ENCODE measurements around the gene MLKL.

Gene MLKL

GRCh38 chr16:74635303-74635702 lies 65.4 kb downstream of the MLKL start:
- no peaks in the 10 kb centered on the region for H4K20me1 ChIP-seq (ENCODE audit: insufficient read depth, low read length)
- H3K9me3 ChIP-seq (ENCODE audit: low read length), result no peaks in the 10 kb centered on the region
- no peaks in the 10 kb centered on the region for H3K79me2 ChIP-seq (ENCODE audit: insufficient read depth, low read length)
- H3F3A ChIP-seq (ENCODE audit: insufficient read depth, low read length), result no peaks in the 10 kb centered on the region
- H3K4me2 ChIP-seq (ENCODE audit: low read length), result no peak overlapping the region
- no peak overlapping the region for H3K27ac ChIP-seq (ENCODE audit: low read depth, low read length, poor library complexity, severe bottlenecking)
- H3K4me3 ChIP-seq (ENCODE audit: low read depth, low read length, poor library complexity, severe bottlenecking), result no peak overlapping the region
- H3K27me3 ChIP-seq (ENCODE audit: insufficient read depth, low read length), result no peaks in the 10 kb centered on the region
- TF ChIP-seq, protein P1, sequence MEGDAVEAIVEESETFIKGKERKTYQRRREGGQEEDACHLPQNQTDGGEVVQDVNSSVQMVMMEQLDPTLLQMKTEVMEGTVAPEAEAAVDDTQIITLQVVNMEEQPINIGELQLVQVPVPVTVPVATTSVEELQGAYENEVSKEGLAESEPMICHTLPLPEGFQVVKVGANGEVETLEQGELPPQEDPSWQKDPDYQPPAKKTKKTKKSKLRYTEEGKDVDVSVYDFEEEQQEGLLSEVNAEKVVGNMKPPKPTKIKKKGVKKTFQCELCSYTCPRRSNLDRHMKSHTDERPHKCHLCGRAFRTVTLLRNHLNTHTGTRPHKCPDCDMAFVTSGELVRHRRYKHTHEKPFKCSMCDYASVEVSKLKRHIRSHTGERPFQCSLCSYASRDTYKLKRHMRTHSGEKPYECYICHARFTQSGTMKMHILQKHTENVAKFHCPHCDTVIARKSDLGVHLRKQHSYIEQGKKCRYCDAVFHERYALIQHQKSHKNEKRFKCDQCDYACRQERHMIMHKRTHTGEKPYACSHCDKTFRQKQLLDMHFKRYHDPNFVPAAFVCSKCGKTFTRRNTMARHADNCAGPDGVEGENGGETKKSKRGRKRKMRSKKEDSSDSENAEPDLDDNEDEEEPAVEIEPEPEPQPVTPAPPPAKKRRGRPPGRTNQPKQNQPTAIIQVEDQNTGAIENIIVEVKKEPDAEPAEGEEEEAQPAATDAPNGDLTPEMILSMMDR (IDR thresholded peaks at IDR 0.05; ENCODE audit: low read length), result no peak
- TF ChIP-seq EZH2 (IDR thresholded peaks at IDR 0.05; ENCODE audit: borderline replicate concordance, low read length), result no peak
- H3K36me3 ChIP-seq (ENCODE audit: insufficient read depth, low read length), result peaks cover 97% of the 10 kb centered on the region
- H3K9ac ChIP-seq (ENCODE audit: low read length), result no peak overlapping the region
- no peak overlapping the region for H2AFZ ChIP-seq (ENCODE audit: low read length)
- H3K9me2 ChIP-seq (ENCODE audit: low read depth, low read length), result no peaks in the 10 kb centered on the region
- no peaks in the 10 kb centered on the region for H3K4me1 ChIP-seq (ENCODE audit: insufficient read depth, low read length, severe bottlenecking)

GRCh38 chr16:74633686-74634085 lies 67.0 kb downstream of the MLKL start:
- Histone ChIP-seq H3K9me2 (ENCODE audit: low read depth, low read length) (no peaks in the 10 kb centered on the region), H4K20me1 (ENCODE audit: insufficient read depth, low read length) (no peaks in the 10 kb centered on the region), H3K36me3 (ENCODE audit: insufficient read depth, low read length) (peaks cover 97% of the 10 kb centered on the region), H3K4me1 (ENCODE audit: insufficient read depth, low read length, severe bottlenecking) (no peaks in the 10 kb centered on the region), H3K79me2 (ENCODE audit: insufficient read depth, low read length) (no peaks in the 10 kb centered on the region), H3K9me3 (ENCODE audit: low read length) (no peaks in the 10 kb centered on the region), H2AFZ (ENCODE audit: low read length) (no peak overlapping the region), H3K4me2 (ENCODE audit: low read length) (no peak overlapping the region), H3F3A (ENCODE audit: insufficient read depth, low read length) (no peaks in the 10 kb centered on the region), H3K4me3 (ENCODE audit: low read depth, low read length, poor library complexity, severe bottlenecking) (no peak overlapping the region), H3K27me3 (ENCODE audit: insufficient read depth, low read length) (no peaks in the 10 kb centered on the region), H3K9ac (ENCODE audit: low read length) (no peak overlapping the region), H3K27ac (ENCODE audit: low read depth, low read length, poor library complexity, severe bottlenecking) (no peak overlapping the region)
- no peak for TF ChIP-seq EZH2 (IDR thresholded peaks at IDR 0.05; ENCODE audit: borderline replicate concordance, low read length)
- TF ChIP-seq, protein P1 (IDR thresholded peaks at IDR 0.05; ENCODE audit: low read length), result no peak

GRCh38 chr16:74627506-74628220 lies 73.0 kb downstream of the MLKL start:
- H3K4me2 ChIP-seq (ENCODE audit: low read length), result no peak overlapping the region
- H2AFZ ChIP-seq (ENCODE audit: low read length), result no peak overlapping the region
- TF ChIP-seq, protein P1 (IDR thresholded peaks at IDR 0.05; ENCODE audit: low read length), result no peak
- no peak for TF ChIP-seq EZH2 (IDR thresholded peaks at IDR 0.05; ENCODE audit: borderline replicate concordance, low read length)
- H3K4me3 ChIP-seq (ENCODE audit: low read depth, low read length, poor library complexity, severe bottlenecking), result no peak overlapping the region
- H3K9me3 ChIP-seq (ENCODE audit: low read length), result no peaks in the 10 kb centered on the region
- no peaks in the 10 kb centered on the region for H3F3A ChIP-seq (ENCODE audit: insufficient read depth, low read length)
- no peak overlapping the region for H3K27ac ChIP-seq (ENCODE audit: low read depth, low read length, poor library complexity, severe bottlenecking)
- H3K9ac ChIP-seq (ENCODE audit: low read length), result no peak overlapping the region
- H3K79me2 ChIP-seq (ENCODE audit: insufficient read depth, low read length), result no peaks in the 10 kb centered on the region
- H3K4me1 ChIP-seq (ENCODE audit: insufficient read depth, low read length, severe bottlenecking), result no peaks in the 10 kb centered on the region
- H3K36me3 ChIP-seq (ENCODE audit: insufficient read depth, low read length), result peaks cover 99% of the 10 kb centered on the region
- no peaks in the 10 kb centered on the region for H3K9me2 ChIP-seq (ENCODE audit: low read depth, low read length)
- no peaks in the 10 kb centered on the region for H3K27me3 ChIP-seq (ENCODE audit: insufficient read depth, low read length)
- no peaks in the 10 kb centered on the region for H4K20me1 ChIP-seq (ENCODE audit: insufficient read depth, low read length)

Measured in OCI-LY1 (cell line).